ENCODE results near the gene PCDHB15.
"Not testable (repeated sequence)": the region's sequence is repeated elsewhere in the genome, so short reads cannot be mapped to it uniquely, and the experiment has no call there.

PCDHB15 gene

GRCh38 chr5:141247434-141247833 lies 2.2 kb downstream of the PCDHB15 start:
- DNase-seq (ENCODE audit: low read depth in 2 of 2), result not testable (repeated sequence)

GRCh38 chr5:141250576-141250975 lies 5.4 kb downstream of the PCDHB15 start:
- DNase-seq (ENCODE audit: low read depth in 2 of 2), result no peak

- no peak for DNase-seq (ENCODE audit: low read depth in 2 of 2)
These were observed 13.3 kb downstream of the PCDHB15 start for GRCh38 chr5:141258464-141258863.

- DNase-seq (ENCODE audit: low read depth in 2 of 2), result no peak
These were observed 13.8 kb downstream of the PCDHB15 start for GRCh38 chr5:141258948-141259347.

- DNase-seq (ENCODE audit: low read depth in 2 of 2), result no peak
These were observed 15.5 kb downstream of the PCDHB15 start for GRCh38 chr5:141260458-141261237.

GRCh38 chr5:141261238-141261546 lies 16.0 kb downstream of the PCDHB15 start:
- DNase-seq (ENCODE audit: low read depth in 2 of 2), result no peak

- no peak for DNase-seq (ENCODE audit: low read depth in 2 of 2)
These were observed 24.0 kb downstream of the PCDHB15 start for GRCh38 chr5:141269195-141269594.

GRCh38 chr5:141272906-141273305 lies 27.7 kb downstream of the PCDHB15 start:
- no peak for DNase-seq (ENCODE audit: low read depth in 2 of 2)

GRCh38 chr5:141298376-141298775 lies 53.2 kb downstream of the PCDHB15 start:
- DNase-seq (ENCODE audit: low read depth in 2 of 2), result no peak

All from stimulated activated CD4-positive, alpha-beta T cell treated with anti-CD3 and anti-CD28 coated beads, Interleukin-4, amount 100 ng/mL, for 48 hours (primary cell).